ENCODE results near the gene COX7B2.

DNA sequence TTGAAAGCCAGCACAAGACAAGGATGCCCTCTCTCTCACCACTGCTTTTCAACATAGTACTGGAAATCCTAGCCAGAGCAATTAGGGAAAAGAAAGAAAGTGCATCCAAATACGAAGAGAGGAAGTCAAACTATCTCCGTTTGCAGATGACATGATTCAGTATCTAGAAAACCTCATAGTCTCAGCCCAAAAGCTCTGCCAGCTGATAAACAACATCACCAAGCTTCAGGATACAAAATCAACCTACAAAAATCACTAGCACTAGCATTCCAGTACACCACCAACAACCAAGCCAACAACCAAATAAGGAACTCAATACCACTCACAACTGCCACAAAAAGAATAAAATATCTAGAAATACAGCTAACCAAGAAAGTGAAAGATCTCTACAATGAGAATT lies 38.6 kb downstream of the COX7B2 start:
- TF ChIP-seq CTCF (IDR thresholded peaks at IDR 0.05; ENCODE audit: insufficient read depth, low read length, poor library complexity, severe bottlenecking) (no peak), EZH2phosphoT487 (conservative IDR thresholded peaks at IDR 0.05; ENCODE audit: low read length) (no peak)

Data from SU-DHL-6 (cell line).